ENCODE results near the gene RNU4-1.

RNU4-1 gene

GRCh38 chr12:120284381-120284780, 8.7 kb downstream of the RNU4-1 start:
- H3K27ac ChIP-seq, result no peak overlapping the region
- no peak overlapping the region for H3K4me3 ChIP-seq (ENCODE audit: low read depth, low read length)
- no peak for DNase-seq
- no peaks in the 10 kb centered on the region for H3K27me3 ChIP-seq (ENCODE audit: insufficient read depth, low read depth, severe bottlenecking)
- no peak for TF ChIP-seq CTCF (IDR thresholded peaks at IDR 0.05; ENCODE audit: low read depth, low read length)
- H3K36me3 ChIP-seq, result no peaks in the 10 kb centered on the region
- H3K9me3 ChIP-seq (ENCODE audit: severe bottlenecking), result no peaks in the 10 kb centered on the region

- H3K27me3 ChIP-seq (ENCODE audit: insufficient read depth, low read depth, severe bottlenecking), result no peaks in the 10 kb centered on the region
- no peak for TF ChIP-seq CTCF (IDR thresholded peaks at IDR 0.05; ENCODE audit: low read depth, low read length)
- peaks cover 1% of the 10 kb centered on the region for H3K9me3 ChIP-seq (ENCODE audit: severe bottlenecking)
- no peak overlapping the region for H3K4me3 ChIP-seq (ENCODE audit: low read depth, low read length)
- H3K36me3 ChIP-seq, result no peaks in the 10 kb centered on the region
- DNase-seq, result no peak
- H3K27ac ChIP-seq, result no peak overlapping the region
These were observed 9.7 kb downstream of the RNU4-1 start for GRCh38 chr12:120283318-120283717.

GRCh38 chr12:120278137-120279069, 14.6 kb downstream of the RNU4-1 start:
- Histone ChIP-seq H3K4me3 (ENCODE audit: low read depth, low read length) (no peak overlapping the region), H3K9me3 (ENCODE audit: severe bottlenecking) (peaks cover 6% of the 10 kb centered on the region), H3K27me3 (ENCODE audit: insufficient read depth, low read depth, severe bottlenecking) (no peaks in the 10 kb centered on the region), H3K36me3 (no peaks in the 10 kb centered on the region), H3K27ac (no peak overlapping the region)
- no peak for DNase-seq
- TF ChIP-seq CTCF (IDR thresholded peaks at IDR 0.05; ENCODE audit: low read depth, low read length), result no peak

- Histone ChIP-seq H3K4me3 (ENCODE audit: low read depth, low read length) (no peak overlapping the region), H3K36me3 (no peaks in the 10 kb centered on the region), H3K9me3 (ENCODE audit: severe bottlenecking) (peaks cover 6% of the 10 kb centered on the region), H3K27me3 (ENCODE audit: insufficient read depth, low read depth, severe bottlenecking) (no peaks in the 10 kb centered on the region), H3K27ac (no peak overlapping the region)
- no peak for TF ChIP-seq CTCF (IDR thresholded peaks at IDR 0.05; ENCODE audit: low read depth, low read length)
- DNase-seq, result no peak
These were observed 16.3 kb downstream of the RNU4-1 start for GRCh38 chr12:120276734-120277133.

GRCh38 chr12:120267736-120268135, 25.3 kb downstream of the RNU4-1 start:
- no peak for TF ChIP-seq CTCF (IDR thresholded peaks at IDR 0.05; ENCODE audit: low read depth, low read length)
- Histone ChIP-seq H3K4me3 (ENCODE audit: low read depth, low read length) (no peak overlapping the region), H3K36me3 (no peaks in the 10 kb centered on the region), H3K27me3 (ENCODE audit: insufficient read depth, low read depth, severe bottlenecking) (no peaks in the 10 kb centered on the region), H3K9me3 (ENCODE audit: severe bottlenecking) (no peaks in the 10 kb centered on the region), H3K27ac (no peak overlapping the region)
- DNase-seq, result no peak
